ENCODE measurements around the gene CAMTA1. TPM values are rescaled to one million over a fixed set of nuclear protein-coding genes. Genes with fewer than 3 reads are reported as not detected.

The CAMTA1 gene
- total and polyA plus RNA-seq, 9 of the 15 experiments (the other 6 are each of a cell fraction or from before 2014, with no cell fraction given): 43.9 to 161 (median 65.9) TPM

DNA sequence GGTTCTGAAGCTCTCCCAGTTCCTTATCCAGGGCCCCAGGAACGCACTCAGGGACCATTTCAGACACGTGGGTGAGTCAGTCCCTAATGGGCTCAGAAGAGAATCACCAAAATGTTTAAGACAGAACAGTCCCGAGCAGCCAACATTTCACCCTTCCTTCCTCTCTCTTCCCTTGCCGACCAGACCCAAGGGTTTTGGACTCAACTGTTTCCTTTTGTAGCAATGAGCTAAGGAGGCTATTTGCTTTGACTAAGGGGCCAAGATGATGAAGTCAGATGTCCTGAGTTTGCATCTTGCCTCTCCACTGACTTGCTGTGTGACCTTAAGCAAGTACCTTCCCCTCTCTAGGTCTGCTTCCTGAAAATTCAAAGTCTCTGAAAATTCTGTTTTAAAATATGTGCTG, 513.5 kb downstream of the CAMTA1 start:
- no peak for DNase-seq (ENCODE audit: extremely low read depth in 1 of 4, low spot score in 3 of 4)
- no peak overlapping the region for H3K4me3 ChIP-seq
- no peak overlapping the region for H3K4me2 ChIP-seq (ENCODE audit: insufficient read depth, low read length)
- POLR2A ChIA-PET: no interaction called here
- no peaks in the 10 kb centered on the region for H3K9me1 ChIP-seq (ENCODE audit: control insufficient read depth, insufficient read depth, low read length)
- CTCF ChIA-PET (ENCODE audit: low intra/inter-chr PET ratio): no interaction called here
- no peak overlapping the region for H3K9ac ChIP-seq (ENCODE audit: insufficient read depth in 1 of 2, low read depth in 2 of 2, low read length in 2 of 2)
- peaks cover 11 to 22% of the 10 kb centered on the region in 2 experiments; a peak in 2 of 5 replicates for H3K27me3 ChIP-seq (ENCODE audit: control insufficient read depth in 2 of 2, insufficient read depth in 2 of 2, low read length in 2 of 2)
- no peaks in the 10 kb centered on the region for H3K36me3 ChIP-seq (ENCODE audit: control insufficient read depth, insufficient read depth, low read length)
- no peak for TF ChIP-seq ESRRA (IDR thresholded peaks at IDR 0.05; ENCODE audit: borderline replicate concordance, low read depth)
- no peak for TF ChIP-seq PHB (CRISPR knock-in tag; IDR thresholded peaks at IDR 0.05)
- TF ChIP-seq RERE (CRISPR knock-in tag; IDR thresholded peaks at IDR 0.05; ENCODE audit: borderline replicate concordance): no peak
- TF ChIP-seq ZBTB17 (CRISPR knock-in tag; IDR thresholded peaks at IDR 0.05): no peak
- TF ChIP-seq, protein P1, sequence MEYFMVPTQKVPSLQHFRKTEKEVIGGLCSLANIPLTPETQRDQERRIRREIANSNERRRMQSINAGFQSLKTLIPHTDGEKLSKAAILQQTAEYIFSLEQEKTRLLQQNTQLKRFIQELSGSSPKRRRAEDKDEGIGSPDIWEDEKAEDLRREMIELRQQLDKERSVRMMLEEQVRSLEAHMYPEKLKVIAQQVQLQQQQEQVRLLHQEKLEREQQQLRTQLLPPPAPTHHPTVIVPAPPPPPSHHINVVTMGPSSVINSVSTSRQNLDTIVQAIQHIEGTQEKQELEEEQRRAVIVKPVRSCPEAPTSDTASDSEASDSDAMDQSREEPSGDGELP (CRISPR knock-in tag; IDR thresholded peaks at IDR 0.05; ENCODE audit: borderline replicate concordance): no peak
- TF ChIP-seq CAMTA2 (CRISPR knock-in tag; conservative IDR thresholded peaks at IDR 0.05): no peak
- TF ChIP-seq HEY1 (CRISPR knock-in tag; IDR thresholded peaks at IDR 0.05; ENCODE audit: borderline replicate concordance): no peak
- no peak for TF ChIP-seq CBX1 (IDR thresholded peaks at IDR 0.05; ENCODE audit: low read depth)
- in situ Hi-C loops (cut with MboI) (no loop called here), intact Hi-C loops (cut with micrococcal nuclease) (no loop called here)
- no TSS peak for BruUV-seq (replicated peaks)
- no peaks in the 10 kb centered on the region for H3K4me1 ChIP-seq (replicated peaks in 1 of 2; ENCODE audit: control insufficient read depth in 2 of 2, insufficient read depth in 2 of 2, low read length in 2 of 2)
- no peaks in the 10 kb centered on the region for H4K20me1 ChIP-seq (replicated peaks; ENCODE audit: control insufficient read depth, insufficient read depth, low read length)
- FAIRE-seq: no peak
- no peak overlapping the region for H3K27ac ChIP-seq (ENCODE audit: extremely low read depth, low read depth, low read length)
- H2AFZ ChIP-seq (ENCODE audit: low read depth, low read length): no peak overlapping the region
- no peak for ATAC-seq
- 0% methylated on average over 4 of the region's 4 CpGs for WGBS (ENCODE audit: insufficient coverage, low coverage, missing lambda C conversion rate)
- H3K9me3 ChIP-seq (replicated peaks; ENCODE audit: control insufficient read depth, insufficient read depth, low read depth, low read length): no peaks in the 10 kb centered on the region
- no peaks in the 10 kb centered on the region for H3K79me2 ChIP-seq (ENCODE audit: control insufficient read depth, insufficient read depth, low read length)
